Stimulated activated CD4-positive, alpha-beta T cell treated with anti-CD3 and anti-CD28 coated beads, Interleukin-4, amount 100 ng/mL, for 48 hours (primary cell): ENCODE results near the gene LINGO1.

Experiments used
- DNase-seq, 2 donors: peaks; one replicate each; pipeline ENCODE4 v3.0.0-alpha.2; 2020; ENCODE audit warnings: low read depth in 2 of 2

Gene LINGO1, protein sequence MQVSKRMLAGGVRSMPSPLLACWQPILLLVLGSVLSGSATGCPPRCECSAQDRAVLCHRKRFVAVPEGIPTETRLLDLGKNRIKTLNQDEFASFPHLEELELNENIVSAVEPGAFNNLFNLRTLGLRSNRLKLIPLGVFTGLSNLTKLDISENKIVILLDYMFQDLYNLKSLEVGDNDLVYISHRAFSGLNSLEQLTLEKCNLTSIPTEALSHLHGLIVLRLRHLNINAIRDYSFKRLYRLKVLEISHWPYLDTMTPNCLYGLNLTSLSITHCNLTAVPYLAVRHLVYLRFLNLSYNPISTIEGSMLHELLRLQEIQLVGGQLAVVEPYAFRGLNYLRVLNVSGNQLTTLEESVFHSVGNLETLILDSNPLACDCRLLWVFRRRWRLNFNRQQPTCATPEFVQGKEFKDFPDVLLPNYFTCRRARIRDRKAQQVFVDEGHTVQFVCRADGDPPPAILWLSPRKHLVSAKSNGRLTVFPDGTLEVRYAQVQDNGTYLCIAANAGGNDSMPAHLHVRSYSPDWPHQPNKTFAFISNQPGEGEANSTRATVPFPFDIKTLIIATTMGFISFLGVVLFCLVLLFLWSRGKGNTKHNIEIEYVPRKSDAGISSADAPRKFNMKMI

DNA sequence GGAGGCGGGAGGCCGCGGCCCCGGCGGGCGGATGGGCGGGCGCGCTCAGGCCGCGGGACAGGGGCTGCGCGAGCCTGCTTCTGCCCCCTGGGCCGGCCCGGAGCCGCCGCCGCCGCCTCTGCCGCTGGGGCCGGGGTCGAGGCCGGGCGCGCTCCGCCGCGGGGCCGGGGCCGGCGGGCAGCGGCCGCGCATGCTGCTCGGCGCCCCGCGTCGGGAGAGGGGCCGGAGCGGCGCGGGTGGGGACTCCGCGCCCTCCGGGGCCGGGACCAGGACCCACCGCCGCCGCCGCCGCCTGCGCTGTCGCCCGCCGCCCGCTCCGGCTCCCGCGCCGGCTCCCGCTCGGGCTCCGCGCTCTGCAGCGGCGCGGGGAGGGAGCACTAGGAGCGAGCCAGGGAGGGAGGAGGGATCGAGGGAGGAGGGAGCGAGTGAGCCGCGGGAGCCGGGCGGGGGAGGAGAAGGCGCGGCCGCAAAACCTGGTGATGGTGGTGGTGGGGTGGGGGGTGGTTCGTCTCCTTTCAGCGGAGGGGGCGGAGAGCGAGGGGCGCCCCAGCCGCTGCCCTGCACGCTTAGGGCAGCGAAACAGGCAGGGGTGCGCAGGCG, at the start of gene LINGO1:
LINGO1 (minus strand) TSS at position 379 of the 600 bp plus-strand sequence. CDS start 597 bp downstream, outside the sequence.
- no peak for DNase-seq

DNA sequence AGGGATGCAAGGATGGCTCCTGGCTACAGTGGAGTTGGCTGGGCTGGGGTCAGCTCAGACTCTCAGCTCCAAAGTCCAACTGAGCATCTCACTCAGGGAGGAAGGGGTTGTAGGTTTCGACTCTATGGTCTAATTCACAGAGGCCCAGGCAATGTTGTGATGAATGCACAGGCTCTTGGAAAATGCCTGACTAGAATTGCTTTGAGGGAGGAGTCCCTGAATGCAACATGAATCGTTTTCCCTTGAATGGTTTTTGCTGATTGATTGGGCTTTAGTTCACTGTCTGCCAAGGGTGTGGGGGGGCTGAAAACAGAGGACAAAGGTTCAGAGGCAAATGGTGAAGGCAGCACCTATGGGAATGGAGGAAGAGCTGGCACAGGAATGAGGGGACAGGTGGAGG, 48.6 kb upstream of the LINGO1 start:
- DNase-seq, result no peak

DNA sequence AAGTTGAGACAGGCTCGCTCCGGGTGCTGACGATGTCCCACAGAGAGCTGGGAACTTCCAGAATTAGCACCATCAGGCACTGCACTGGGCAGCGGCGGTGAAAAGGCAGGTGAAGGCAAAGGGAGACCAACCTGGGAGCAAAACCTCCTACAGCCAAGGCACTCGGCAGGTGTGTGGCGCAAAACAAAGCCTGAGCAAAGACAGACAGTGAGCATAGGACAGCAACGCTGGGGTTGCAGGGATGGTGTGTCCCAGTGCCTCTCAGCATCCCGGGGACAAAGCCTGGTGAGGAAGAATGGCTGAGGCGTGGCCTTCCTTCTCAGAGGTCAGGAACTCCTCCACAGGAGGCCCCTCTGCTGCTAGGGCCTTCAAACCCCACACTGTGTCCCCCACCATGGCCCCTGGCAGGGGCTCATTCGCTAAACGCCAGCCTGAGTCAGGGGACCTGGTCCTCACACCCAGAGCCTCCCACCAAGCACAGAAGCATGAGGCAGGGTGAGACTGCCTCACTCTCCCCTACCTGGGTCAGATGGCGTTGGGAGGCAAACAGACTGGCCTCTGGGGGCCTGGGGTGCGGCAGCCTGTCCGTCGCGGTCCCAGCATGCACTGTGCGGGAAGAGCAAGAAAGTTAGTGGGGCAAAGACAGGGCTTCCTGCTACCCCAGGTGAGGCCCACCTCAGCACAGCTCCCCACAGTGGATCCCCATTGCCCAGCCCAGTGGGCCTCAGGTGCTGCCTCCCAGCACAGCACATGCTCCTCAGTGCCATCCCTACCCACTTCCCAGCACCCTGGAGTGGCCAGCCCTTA, 44.1 kb upstream of the LINGO1 start:
- no peak for DNase-seq

DNA sequence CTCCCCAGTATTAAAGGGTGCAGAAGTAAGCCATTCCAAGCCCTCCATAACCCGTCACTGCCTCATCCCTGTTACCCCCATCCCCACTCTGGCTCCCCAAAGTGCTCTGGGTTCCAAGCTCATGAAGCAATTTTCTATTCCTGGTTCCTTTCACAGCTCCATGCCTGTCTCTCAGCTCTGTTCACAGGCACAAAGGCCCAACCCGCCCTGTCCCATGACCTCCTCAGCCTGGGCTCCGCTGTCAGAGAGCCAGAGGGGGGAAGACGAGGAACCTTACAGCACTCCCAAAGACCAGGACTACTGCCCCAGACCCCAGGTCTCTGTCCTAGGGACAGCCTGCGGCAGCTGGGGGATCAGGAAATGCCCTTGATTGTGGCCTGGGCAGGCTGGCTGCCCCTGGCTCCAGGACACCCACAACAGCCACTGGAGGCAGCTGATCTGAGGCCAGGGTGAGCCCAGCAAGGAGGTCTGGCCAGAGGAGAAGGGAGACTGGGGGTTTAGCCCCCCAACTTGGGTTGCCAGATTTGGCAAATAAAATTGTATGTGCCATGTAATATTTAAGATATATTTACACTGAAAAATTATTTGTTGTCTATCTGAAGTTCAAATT, 43.2 kb upstream of the LINGO1 start:
- DNase-seq, result no peak

DNA sequence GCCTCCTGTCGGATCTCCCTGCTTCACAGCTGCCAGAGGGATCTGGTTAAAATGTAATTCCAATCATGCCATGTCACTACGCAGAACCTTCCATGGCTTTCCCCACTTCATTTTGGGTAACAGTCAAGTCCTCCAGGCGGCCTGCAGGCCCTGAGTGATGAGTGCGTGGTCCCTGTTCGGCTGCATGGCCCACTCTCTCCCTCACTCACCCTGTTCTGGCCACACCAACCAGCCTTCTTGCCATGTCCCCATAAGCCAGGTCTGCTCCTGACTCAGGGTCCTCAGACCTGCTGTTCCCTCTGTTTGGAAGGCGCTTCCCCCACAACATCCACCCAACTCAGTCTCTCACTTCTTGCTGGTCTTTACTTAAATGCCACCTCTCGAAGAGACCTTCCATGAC, 41.6 kb upstream of the LINGO1 start:
- no peak for DNase-seq

DNA sequence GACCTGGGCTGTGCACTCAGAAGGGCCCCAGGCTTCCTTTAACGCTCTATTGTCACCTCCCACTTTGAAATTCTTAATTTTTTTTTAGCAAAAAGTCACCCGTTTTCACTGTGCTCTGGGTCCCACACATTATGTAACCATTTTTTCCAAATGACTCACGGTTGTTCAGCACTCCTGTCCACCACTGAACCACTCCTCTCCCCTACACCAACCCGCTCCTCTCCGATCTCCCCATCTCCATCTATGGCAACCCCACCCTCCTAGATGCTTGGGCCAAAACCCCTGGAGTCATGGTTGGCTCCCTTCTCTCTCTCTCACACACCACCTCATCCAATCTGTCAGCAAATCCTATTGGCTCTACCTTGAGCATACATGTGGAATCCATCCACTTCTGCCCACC, 41.2 kb upstream of the LINGO1 start:
- DNase-seq, result no peak

DNA sequence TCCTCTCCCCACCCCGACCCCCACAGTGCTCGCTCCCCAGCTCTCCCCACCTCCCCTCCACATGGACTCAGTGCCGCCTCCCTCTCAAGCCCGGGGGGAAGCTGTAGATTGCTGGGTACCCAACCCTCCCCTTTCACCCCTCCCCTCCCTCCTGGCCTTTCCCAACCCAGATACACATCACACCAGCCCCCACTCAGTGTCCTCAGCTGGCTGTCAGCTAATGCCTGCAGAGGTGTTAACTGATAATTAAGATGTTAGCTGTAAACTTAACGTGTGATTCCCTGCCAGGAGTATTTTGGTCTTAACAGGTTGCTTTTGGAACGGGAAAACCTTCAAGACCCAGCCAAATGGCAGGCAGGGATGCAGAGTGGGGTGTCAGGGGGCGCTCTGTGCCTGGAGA, 39.4 kb upstream of the LINGO1 start:
- DNase-seq, result no peak

DNA sequence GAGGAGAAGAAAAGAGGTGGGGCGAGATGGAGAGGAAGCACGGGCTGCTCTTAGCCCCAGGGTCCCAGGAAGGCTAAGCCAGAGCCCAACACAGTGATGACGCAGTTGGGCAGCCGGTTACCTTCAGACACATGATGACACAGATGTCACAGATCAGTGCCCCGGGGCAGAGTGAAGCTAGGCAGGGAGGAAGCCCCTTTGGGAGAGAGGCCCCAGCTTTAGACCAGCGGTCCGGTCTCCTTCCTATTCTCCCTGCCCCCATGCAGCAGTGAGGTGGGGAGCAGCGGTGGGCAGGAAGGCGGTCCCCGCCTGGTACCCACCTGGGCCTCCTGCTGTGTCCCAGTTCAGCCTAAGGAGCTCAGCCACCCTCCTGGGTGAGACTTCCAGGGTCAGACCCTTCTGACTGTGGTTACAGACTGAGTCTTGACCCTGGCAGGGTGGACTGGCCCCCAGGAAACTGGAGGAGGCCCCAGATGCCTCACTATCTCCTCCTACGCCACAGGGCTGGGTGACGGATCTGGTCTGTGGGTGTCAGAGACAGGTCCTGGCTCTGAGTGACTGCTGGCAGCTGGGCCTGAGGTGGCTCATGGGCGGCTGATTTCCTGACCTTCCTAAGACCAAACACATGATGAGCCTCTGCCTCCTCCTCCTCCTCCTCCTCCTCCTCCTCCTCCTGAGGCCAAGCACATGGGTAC, 38.8 kb upstream of the LINGO1 start:
- no peak for DNase-seq

DNA sequence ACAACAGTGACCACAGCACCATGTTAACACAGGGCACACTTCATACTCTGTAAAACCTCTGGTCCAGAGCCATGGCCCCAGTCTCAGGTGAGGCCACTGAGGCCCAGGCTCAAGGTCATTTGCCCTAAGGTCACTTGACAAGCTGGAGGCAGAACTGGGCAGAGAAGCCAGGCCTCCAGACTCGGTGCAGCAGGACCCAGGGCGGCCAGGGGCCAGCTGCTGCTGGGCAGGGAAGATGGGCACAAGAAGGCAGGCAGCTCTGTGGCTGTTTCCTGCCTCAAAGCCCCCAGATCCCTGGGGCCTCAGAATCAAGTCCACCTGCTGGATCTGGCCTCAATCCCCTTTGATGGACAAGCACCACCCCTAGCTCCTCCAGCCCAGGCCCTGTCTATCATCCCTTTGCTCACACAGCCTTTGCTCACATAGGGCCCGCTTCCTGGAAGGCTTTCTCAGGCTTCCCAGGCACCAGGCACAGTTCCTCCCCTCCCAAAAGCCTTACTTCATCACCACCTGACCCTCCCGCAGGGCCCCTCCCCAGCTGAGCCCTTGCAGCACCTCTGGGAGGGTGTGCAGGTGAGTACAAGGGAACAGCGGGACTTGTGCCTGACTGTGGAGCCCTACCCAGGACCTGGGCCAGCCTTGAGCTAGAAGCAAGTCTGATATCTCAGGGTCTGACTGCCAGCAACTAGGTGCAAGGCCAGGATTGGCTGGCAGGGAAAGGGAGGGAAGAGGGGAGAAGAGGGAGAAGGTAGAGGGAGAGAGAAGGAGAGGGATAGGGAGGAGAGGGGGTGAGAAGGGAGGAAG, 38.0 kb upstream of the LINGO1 start:
- no peak for DNase-seq

DNA sequence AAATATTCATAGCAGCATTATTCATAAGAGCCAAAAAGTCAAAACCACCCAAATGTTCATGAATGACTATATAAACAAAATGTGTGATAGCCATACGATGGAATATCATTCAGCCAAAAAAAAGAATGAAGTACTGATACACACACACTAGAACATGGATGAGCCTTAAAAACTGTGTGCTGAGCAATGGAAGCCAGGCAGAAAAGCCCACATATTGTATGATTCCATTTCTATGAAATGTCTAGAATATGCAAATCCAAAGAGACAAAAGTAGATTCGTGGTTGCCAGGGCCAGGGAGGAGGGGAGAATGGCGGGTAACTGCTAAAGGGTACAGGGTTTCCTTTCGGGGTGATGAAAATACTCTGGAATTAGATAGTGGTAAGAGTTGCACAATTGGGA, 37.2 kb upstream of the LINGO1 start:
- no peak for DNase-seq

DNA sequence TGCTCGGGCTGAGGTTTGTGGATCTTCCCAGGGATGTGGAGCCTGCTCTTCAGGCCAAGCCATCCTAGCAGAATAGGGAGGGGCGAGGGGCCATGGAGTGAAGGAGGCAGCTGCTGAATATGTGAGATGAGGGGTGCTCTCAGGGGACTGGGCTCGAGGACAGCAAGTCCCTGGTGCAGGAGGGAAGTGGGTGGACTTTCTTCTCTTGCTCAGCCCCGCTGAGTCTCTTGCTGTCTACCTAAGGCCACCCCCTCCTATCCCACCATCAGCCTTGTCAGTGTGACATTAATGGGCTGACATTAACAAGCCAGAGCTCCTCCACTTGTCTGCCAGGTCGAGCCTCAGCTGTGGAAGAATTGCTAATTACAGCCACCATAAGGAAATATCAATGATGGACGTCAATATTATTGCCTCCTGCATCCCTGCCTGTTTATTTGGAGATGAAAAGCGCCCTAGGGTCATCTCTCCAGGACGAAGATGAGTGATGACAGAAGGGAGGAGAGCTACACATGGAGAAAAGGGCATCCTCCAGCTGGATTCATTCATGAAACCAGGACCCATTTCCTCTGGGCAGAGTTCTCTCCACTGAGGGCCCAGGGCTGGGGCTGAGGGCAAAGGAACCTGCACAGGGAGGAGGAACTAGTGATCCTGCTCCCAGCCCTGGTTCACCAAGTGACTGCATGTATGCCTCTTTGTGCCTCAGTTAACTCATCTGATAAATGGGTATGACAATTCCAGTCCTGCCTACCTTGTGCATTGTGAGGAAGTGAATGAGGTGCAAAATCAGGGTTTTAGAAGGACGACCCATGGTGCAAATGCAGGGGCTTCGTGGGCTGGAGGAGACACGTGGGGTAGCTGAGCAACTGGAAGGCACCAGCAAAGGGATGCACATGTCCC, 34.9 kb upstream of the LINGO1 start:
- no peak for DNase-seq

DNA sequence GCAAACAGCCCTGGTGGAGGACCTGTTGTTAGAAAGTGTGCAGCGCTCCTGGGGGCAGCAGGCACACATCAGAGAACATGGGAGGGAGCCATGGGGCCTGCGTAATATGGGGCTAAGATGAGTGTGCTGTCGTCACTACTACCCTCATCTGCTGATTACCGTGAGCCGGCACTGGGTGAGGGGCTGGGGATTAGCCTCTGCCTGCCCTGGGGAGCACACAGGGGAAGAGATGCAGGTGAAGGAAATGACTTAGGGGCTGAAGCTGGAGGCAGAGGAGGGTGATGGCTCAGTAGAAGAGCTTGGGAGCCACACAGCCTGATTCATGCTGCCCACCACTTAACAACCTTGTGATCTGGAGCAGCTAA, 33.6 kb upstream of the LINGO1 start:
- no peak for DNase-seq

DNA sequence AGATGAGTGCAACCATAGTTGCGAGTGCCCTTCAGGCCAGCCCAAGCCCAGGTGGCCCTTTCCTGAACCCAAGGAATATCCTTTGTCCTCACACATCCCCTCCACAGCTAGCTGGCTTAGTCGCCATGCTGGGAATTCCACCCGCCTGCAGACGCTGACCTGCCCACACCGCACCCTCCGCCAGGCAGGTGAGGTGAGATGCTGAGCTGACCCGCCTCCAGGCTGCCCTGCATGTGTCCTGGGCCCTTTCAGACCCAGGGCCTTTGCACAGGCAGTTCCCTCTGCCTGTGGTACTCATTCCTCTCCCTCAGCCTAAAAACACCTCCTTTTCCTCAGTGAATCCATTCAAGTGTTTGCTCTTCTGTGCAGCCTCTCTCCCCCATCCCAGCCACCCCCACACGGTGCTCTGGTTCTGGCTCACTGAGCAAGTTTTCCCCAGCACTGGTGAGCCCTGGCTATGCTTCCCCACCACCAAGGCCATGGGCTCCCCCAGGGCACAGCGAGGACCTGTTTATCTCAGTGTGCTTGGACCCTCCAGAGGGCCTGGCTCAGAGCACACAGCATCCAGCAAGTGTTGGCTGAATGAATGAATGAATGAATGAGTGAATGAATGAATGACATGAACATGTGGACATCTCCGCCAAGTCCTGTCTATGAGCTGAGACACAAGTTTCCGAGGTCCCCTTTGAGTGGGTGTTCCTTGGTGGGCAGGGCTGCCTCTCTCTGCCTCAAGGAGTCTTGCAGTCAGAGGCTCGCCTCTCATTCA, 33.0 kb upstream of the LINGO1 start:
- no peak for DNase-seq

DNA sequence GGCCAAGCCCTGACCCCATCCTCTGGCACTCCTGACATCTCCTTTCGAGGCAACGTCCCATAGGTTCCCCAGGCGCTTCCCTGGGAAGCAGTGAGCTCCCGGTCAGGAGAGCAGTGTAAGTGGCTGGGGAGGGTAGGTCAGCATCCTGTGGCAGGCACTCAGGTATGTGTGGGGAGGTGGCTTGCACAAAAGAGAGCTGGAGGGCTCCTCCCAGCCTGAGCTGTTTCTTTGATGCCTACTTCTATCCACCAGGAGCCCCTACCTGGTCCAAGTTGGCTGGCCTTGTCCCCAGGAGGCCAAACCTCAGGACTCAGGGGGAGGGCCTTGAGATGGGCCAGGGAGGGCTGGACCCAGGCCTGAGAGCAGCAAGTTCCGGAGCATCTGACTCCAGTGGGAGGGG, 31.7 kb upstream of the LINGO1 start:
- DNase-seq, result no peak

DNA sequence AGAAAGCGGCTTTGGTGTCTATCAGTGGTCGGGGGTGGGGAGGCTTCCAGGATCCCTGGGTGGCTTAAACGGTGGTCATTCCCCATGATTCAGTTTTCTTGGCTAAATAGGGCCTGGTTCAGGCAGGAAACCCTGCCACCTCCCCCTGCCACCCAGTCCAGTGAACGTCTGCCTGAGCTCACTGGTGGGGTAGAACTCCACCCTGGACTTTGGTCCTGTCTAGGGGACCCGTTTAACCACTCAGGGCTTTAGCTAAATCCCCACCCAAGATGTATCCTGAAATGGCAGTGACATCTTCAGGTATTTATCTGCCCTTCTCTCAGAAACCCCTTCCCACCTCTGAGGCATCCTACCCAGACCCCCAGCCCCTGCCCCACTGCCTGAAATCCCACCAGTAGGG, 30.5 kb upstream of the LINGO1 start:
- no peak for DNase-seq

DNA sequence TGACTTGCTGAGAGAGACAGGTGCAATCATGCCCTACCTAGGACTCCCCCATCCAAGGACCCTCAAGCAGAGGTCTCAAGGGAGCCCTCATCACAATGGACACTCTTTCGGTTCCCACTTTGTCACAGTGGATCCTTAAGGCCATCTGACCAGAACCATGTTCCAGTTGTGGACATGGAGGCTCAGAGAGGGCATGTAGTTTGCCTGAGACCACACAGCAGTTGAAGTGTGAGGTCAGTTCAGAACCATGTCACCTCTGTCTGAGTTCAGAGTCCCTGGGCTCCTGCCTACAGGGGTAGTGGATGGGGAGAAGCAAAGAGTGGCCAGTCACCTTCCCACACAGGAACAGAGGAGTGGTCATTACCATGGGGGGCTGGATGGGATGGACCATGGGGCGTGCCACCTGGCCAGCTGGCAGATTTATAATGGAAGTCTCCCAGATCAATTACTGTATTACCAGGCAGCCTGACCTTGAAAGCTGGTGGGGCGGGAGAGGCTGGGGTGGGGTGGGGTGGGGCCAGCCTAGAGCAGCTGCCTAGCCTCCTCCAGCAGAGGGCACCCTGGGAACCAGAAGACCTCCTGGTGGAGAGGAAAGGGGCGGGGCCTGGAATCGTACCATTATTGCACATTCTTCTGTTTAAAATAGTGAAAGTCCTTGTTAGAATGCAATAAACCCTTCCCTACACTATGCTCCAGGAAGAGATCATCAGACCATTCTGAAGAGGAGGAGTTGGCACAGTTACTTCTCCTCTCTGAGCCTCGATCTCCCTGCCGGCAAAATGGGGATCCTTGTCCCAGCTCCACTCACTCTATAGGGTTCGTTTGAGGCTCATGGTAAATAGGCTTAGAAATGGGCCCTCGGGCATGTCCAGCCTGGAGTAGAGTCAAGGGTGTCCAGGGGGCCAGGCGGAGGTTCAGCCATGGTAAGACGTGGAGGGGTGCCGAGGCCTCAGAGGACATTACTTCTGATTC, 26.9 kb upstream of the LINGO1 start:
- DNase-seq, result peak; percentile 30 to 34

DNA sequence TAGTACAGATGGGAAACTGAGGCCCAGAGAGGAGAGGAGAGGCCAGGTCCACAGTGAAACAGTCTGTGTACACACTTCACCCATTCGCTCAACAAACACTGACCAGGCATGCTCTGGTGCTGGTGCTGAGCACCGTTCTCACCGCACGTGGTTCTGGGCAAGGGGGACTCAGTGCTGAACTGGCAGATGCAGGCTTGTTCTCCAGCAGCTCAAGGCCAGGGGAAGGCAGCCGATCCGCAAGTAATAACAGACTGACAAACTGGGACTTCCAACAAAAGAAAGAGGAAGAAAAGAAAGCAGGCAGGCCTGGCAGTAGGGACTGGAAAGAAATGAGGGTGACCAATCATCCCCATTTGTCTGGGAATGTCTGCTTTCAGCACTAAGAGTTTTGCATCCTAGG, 25.6 kb upstream of the LINGO1 start:
- DNase-seq, result no peak
